Measurements from ENCODE around the gene LUZP1. TPM values are rescaled to one million over a fixed set of nuclear protein-coding genes. Genes with fewer than 3 reads are reported as not detected.
A peak's percentile ranks its signal among the peaks of the same experiment; 100 is the strongest.

Gene LUZP1
- total RNA-seq, 1 experiment from 2014 or later = 43.4 TPM

- POLR2A ChIA-PET = no interaction called here
- ATAC-seq (no peak), DNase-seq (ENCODE audit: low spot score) (no peak)
- no peaks in the 10 kb centered on the region for H3K9me3 Mint-ChIP-seq
- H3K36me3 Mint-ChIP-seq = no peaks in the 10 kb centered on the region
- H3K27ac Mint-ChIP-seq = no peak overlapping the region; the same call in 1 of the 2 replicates
- CTCF ChIA-PET = interaction anchor here (0.6 kb wide), 1 partner anchor 33 kb away, joined by 3 read pairs; no protein-coding TSS in a partner anchor
- peaks cover 47% of the 10 kb centered on the region for H3K4me1 Mint-ChIP-seq
- H3K27me3 Mint-ChIP-seq (ENCODE audit: low read depth) = no peaks in the 10 kb centered on the region
- H3K4me3 Mint-ChIP-seq = no peak overlapping the region
- TF ChIP-seq TCF7 (CRISPR knock-in tag; IDR thresholded peaks at IDR 0.05; ENCODE audit: low read depth) (no peak), NFATC4 (CRISPR knock-in tag; IDR thresholded peaks at IDR 0.05) (no peak), RORB (CRISPR knock-in tag; IDR thresholded peaks at IDR 0.05) (no peak), ZNF317 (CRISPR knock-in tag; IDR thresholded peaks at IDR 0.05; ENCODE audit: borderline replicate concordance, low read depth) (no peak), CBFB (CRISPR knock-in tag; IDR thresholded peaks at IDR 0.05; ENCODE audit: low read depth) (no peak)
These were observed 42.5 kb downstream of the LUZP1 start for GRCh38 chr1:23126200-23126599.

- H3K27ac Mint-ChIP-seq = peak overlapping the region; percentile 15; the same call in 1 of the 2 replicates
- no peaks in the 10 kb centered on the region for H3K9me3 Mint-ChIP-seq
- no peaks in the 10 kb centered on the region for H3K27me3 Mint-ChIP-seq (ENCODE audit: low read depth)
- no peak overlapping the region for H3K4me3 Mint-ChIP-seq
- ATAC-seq = no peak
- TF ChIP-seq JUN (CRISPR knock-in tag; IDR thresholded peaks at IDR 0.05) = no peak
- TF ChIP-seq ATF6 (CRISPR knock-in tag; IDR thresholded peaks at IDR 0.05) = no peak
- TF ChIP-seq ZNF138 (CRISPR knock-in tag; conservative IDR thresholded peaks at IDR 0.05) = no peak
- TF ChIP-seq ZMAT4 (CRISPR knock-in tag; IDR thresholded peaks at IDR 0.05) = no peak
- no peak for TF ChIP-seq ZNF416 (CRISPR knock-in tag; IDR thresholded peaks at IDR 0.05)
- TF ChIP-seq PREB (CRISPR knock-in tag; IDR thresholded peaks at IDR 0.05; ENCODE audit: borderline replicate concordance) = no peak
- TF ChIP-seq TP53 (CRISPR knock-in tag; IDR thresholded peaks at IDR 0.05) = no peak
- TF ChIP-seq, protein P1, sequence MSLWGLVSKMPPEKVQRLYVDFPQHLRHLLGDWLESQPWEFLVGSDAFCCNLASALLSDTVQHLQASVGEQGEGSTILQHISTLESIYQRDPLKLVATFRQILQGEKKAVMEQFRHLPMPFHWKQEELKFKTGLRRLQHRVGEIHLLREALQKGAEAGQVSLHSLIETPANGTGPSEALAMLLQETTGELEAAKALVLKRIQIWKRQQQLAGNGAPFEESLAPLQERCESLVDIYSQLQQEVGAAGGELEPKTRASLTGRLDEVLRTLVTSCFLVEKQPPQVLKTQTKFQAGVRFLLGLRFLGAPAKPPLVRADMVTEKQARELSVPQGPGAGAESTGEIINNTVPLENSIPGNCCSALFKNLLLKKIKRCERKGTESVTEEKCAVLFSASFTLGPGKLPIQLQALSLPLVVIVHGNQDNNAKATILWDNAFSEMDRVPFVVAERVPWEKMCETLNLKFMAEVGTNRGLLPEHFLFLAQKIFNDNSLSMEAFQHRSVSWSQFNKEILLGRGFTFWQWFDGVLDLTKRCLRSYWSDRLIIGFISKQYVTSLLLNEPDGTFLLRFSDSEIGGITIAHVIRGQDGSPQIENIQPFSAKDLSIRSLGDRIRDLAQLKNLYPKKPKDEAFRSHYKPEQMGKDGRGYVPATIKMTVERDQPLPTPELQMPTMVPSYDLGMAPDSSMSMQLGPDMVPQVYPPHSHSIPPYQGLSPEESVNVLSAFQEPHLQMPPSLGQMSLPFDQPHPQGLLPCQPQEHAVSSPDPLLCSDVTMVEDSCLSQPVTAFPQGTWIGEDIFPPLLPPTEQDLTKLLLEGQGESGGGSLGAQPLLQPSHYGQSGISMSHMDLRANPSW (CRISPR knock-in tag; conservative IDR thresholded peaks at IDR 0.05; ENCODE audit: low read depth) = no peak
- TF ChIP-seq CBFB (CRISPR knock-in tag; IDR thresholded peaks at IDR 0.05; ENCODE audit: low read depth) = no peak
- no peak for TF ChIP-seq TEAD4 (CRISPR knock-in tag; IDR thresholded peaks at IDR 0.05)
- TF ChIP-seq NR1H2 (CRISPR knock-in tag; IDR thresholded peaks at IDR 0.05) = no peak
- TF ChIP-seq FOXK1 (CRISPR knock-in tag; IDR thresholded peaks at IDR 0.05) = no peak
- TF ChIP-seq, protein P2, sequence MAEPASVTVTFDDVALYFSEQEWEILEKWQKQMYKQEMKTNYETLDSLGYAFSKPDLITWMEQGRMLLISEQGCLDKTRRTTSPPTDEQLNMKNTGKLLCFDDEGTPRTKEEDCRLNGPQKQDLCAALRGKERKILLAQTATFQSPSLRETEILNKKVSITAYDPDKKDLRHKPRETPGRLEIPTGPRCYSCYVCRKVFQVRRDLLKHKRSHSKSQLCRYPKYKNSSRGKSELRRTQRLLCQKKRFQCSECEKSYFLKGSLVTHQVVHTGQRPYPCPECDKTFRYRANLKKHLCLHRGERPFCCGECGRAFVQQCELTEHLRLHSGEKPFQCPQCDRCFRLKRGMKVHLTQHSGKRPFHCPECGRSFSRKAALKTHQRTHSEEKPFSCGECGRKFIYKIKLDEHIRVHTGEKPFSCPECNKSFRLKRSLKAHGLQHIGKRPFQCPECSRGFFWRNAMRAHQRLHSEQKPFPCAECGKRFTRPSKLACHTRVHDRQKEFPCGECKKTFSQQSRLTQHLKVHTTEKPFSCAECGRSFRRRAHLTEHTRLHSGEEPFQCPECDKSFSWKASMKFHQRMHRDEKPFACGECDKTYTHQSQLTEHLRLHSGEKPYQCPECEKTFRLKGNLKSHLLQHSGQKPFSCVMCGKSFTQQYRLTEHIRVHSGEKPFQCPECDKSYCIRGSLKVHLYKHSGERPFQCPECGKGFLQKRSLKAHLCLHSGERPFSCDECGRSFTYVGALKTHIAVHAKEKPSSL (CRISPR knock-in tag; conservative IDR thresholded peaks at IDR 0.05) = no peak
- H3K36me3 Mint-ChIP-seq = no peaks in the 10 kb centered on the region
- CTCF ChIA-PET = interaction anchor here (2.0 kb wide), 1 partner anchor 26 kb away, joined by 6 read pairs; no protein-coding TSS in a partner anchor
- H3K4me1 Mint-ChIP-seq = peaks cover 46% of the 10 kb centered on the region
- no peak for DNase-seq (ENCODE audit: low spot score)
- POLR2A ChIA-PET = no interaction called here
These were observed 43.2 kb downstream of the LUZP1 start for GRCh38 chr1:23125489-23125888.
